ENCODE measurements around the gene GPC5. TPM values are rescaled to one million over a fixed set of nuclear protein-coding genes. Genes with fewer than 3 reads are reported as not detected.

Gene GPC5
- total RNA-seq, 3 donors from 2014 or later, result 0.13 to 0.16 TPM; not detected in 1

DNA sequence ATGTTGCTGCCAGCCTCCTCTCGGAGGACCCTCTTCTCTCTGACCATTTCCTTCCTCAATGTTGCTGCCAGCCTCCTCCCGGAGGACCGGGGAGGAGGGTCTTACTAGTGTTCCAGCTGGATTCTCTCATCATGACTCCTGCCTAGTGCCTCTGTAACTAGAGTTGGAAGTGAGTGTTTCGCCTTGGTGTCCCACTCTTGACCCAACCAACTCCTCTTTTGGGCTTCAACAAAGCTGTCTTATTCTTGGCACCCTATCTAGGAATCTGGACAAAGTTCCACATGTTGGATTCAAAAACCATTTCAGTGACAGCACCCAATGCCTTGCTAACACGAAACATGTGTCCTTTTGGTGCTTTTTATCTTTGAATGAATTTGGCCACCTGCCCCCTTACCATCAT is 165.4 kb downstream of the GPC5 start:
- H3K4me3 Mint-ChIP-seq, result no peak overlapping the region
- DNase-seq, result no peak
- H3K9me3 Mint-ChIP-seq, result no peaks in the 10 kb centered on the region
- no peaks in the 10 kb centered on the region for H3K36me3 Mint-ChIP-seq (ENCODE audit: insufficient read depth)
- no peaks in the 10 kb centered on the region for H3K27me3 Mint-ChIP-seq (ENCODE audit: low read depth)
- no peak for ATAC-seq
- H3K4me1 Mint-ChIP-seq (ENCODE audit: low read depth), result no peaks in the 10 kb centered on the region

DNA sequence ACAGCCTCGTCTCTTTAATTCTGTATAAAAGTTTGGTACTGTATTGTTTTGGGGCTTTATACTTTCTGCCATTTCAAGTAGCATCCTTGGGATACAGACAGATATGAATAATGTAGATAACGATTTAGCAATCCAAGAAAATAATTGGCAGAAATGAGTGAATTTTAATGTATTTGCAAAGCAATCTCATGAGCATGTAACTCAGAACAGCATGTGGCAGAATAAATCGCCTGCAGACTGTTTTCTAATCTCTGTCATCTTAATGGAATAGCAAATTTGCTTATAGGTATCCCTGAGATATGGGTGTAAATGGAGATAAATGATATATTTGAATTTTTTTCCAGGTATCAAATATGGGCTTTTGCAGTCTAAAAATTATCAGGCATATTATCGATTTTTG is 166.0 kb downstream of the GPC5 start:
- no peaks in the 10 kb centered on the region for H3K4me1 Mint-ChIP-seq (ENCODE audit: low read depth)
- H3K9me3 Mint-ChIP-seq, result no peaks in the 10 kb centered on the region
- no peak for DNase-seq
- ATAC-seq, result no peak
- no peak overlapping the region for H3K4me3 Mint-ChIP-seq
- H3K27me3 Mint-ChIP-seq (ENCODE audit: low read depth), result no peaks in the 10 kb centered on the region
- no peaks in the 10 kb centered on the region for H3K36me3 Mint-ChIP-seq (ENCODE audit: insufficient read depth)

DNA sequence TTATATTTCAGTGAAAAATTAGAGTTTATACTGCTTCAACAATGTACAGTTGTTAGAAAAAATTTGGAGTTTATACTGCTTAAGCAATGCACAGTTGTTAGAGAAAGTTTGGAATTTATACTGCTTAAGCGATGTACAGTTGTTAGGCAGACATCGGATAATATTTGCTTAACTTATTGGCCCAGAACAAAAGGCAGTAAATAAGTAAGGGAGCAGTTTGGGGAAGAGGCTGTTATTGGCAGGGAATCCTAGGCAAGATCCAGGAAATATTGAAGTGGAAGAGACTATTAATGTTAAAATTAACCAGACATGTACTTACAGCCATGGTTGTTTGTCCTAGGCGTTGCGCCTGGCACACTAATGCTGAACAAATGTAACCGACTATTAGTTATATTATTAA is 166.9 kb downstream of the GPC5 start:
- Mint-ChIP-seq H3K4me1 (ENCODE audit: low read depth) (no peaks in the 10 kb centered on the region), H3K27me3 (ENCODE audit: low read depth) (peaks cover 1% of the 10 kb centered on the region), H3K36me3 (ENCODE audit: insufficient read depth) (no peaks in the 10 kb centered on the region), H3K9me3 (no peaks in the 10 kb centered on the region), H3K4me3 (no peak overlapping the region)
- ATAC-seq (no peak), DNase-seq (no peak)

DNA sequence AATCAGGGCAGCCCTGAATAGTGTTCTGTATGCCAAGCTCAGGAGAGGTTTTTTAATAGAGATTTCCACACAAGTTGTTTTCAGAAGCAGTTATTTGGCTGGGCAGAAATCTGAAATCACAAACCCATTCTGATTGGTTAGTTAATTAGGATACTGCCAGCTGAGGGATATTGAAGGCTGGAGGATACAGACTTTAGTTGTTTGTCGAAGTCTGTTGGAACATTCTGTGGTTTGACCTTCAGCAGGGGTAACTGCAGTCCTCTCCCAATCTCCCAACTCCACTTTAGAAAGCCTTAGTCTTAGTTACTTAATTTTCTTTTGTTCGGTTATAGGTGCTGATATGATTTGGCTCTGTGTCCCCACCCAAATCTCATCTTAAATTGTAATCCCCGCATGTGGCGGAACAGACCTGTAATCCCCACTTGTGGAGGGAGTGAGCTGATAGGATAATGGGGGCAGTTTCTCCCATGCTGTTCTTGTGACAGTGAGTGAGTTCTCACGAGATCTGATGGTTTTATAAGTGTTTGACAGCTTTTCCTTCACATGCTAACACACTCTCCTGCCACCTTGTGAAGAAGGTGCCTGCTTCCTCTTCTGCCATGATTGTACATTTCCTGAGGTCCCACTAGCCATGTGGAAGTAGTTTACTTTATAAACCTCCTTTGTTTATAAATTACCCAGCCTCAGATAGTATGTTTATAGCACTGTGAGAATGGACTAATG is 169.2 kb downstream of the GPC5 start:
- DNase-seq (no peak), ATAC-seq (no peak)
- Mint-ChIP-seq H3K4me3 (no peak overlapping the region), H3K9me3 (no peaks in the 10 kb centered on the region), H3K36me3 (ENCODE audit: insufficient read depth) (no peaks in the 10 kb centered on the region), H3K27me3 (ENCODE audit: low read depth) (peaks cover 1% of the 10 kb centered on the region), H3K4me1 (ENCODE audit: low read depth) (no peaks in the 10 kb centered on the region)

DNA sequence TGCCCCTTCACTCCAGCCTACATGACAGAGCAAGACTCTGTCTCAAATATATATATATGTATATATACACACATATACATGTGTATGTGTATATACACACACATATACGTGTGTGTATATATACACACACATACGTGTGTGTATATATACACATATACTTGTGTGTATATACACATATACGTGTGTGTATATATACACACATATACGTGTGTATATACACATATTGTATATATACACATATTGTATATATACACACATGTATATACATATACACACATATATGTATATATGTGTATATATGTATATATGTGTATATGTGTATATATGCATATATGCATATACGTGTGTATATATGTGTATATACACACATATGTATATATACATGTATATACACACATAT is 173.3 kb downstream of the GPC5 start:
- H3K9me3 Mint-ChIP-seq, result peaks cover 4% of the 10 kb centered on the region
- no peak for DNase-seq
- peaks cover 1% of the 10 kb centered on the region for H3K27me3 Mint-ChIP-seq (ENCODE audit: low read depth)
- H3K36me3 Mint-ChIP-seq (ENCODE audit: insufficient read depth), result no peaks in the 10 kb centered on the region
- H3K4me3 Mint-ChIP-seq, result no peak overlapping the region
- H3K4me1 Mint-ChIP-seq (ENCODE audit: low read depth), result no peaks in the 10 kb centered on the region
- ATAC-seq, result no peak

DNA sequence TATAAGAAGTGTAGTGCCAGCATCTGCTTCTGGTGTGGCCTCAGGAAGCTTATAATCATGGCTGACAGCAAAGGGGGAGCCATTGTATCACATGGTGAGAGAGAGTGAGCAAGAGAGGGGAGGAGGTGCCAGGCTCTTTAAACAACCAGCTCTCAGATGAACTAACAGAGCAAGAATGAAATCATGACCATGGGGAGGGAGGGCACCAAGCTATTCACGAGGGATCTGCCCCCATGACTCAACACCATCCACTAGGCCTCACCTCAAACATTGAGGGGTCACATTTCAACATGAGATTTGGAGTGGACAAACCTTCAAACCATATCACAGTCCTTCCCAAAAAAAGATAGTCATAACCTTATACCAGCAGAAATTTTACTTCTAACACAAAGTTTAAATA is 174.0 kb downstream of the GPC5 start:
- Mint-ChIP-seq H3K36me3 (ENCODE audit: insufficient read depth) (no peaks in the 10 kb centered on the region), H3K27me3 (ENCODE audit: low read depth) (peaks cover 1% of the 10 kb centered on the region), H3K4me3 (no peak overlapping the region), H3K9me3 (peaks cover 4% of the 10 kb centered on the region), H3K4me1 (ENCODE audit: low read depth) (no peaks in the 10 kb centered on the region)
- no peak for DNase-seq
- ATAC-seq, result no peak

DNA sequence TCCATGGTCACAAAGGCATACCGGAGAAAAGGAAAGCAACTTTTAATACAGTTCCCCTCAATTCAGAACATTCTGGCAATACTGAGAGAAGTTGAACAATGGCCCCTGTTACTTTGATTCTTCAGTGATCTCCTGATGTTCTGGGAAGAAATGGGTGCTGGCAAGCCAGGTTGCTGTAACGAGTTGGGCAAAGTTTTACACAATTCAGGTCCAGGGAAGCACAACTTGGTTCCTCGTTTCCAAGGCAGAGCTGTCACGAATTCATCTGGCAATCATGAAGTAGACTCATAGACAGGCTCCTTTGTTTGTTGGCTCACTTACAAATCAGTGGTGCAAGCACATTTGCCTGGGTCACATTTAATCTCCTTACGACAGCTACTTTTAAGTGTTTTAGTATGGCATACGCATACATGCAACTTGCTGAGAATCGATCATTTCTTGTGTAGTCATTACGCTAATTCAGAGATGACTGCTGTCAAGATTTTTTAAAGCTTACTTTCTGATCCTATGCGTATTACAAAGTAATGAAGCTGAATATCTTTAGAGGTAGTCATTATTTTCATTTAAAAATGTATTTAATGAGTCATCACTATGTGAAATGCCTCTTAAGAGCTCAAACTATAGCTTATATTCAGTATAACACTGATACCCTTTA is 174.7 kb downstream of the GPC5 start:
- H3K9me3 Mint-ChIP-seq, result peaks cover 4% of the 10 kb centered on the region
- DNase-seq (no peak), ATAC-seq (no peak)
- H3K4me1 Mint-ChIP-seq (ENCODE audit: low read depth), result no peaks in the 10 kb centered on the region
- H3K4me3 Mint-ChIP-seq, result no peak overlapping the region
- H3K27me3 Mint-ChIP-seq (ENCODE audit: low read depth), result peaks cover 1% of the 10 kb centered on the region
- no peaks in the 10 kb centered on the region for H3K36me3 Mint-ChIP-seq (ENCODE audit: insufficient read depth)

DNA sequence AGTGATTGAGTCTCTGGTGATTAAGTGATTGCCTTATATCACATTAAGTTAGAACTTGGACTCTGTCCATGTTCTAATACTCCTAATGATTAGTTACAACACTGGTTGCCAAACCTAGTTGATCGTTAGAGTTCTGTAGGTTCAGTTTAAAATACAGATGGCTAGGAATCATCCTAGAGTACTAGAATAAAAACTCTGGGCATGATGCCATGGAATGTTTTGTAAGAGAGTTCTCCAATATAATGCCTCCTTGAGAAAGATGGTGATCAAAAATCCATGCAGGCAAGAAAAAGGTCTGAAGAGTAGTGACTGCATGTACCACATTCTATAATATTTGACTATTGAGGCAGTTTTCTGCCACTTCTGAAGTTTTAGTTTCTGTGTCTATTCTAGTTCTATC is 176.3 kb downstream of the GPC5 start:
- Mint-ChIP-seq H3K4me3 (no peak overlapping the region), H3K36me3 (ENCODE audit: insufficient read depth) (no peaks in the 10 kb centered on the region), H3K27me3 (ENCODE audit: low read depth) (peaks cover under 1% of the 10 kb centered on the region), H3K4me1 (ENCODE audit: low read depth) (no peaks in the 10 kb centered on the region), H3K9me3 (peaks cover 4% of the 10 kb centered on the region)
- no peak for ATAC-seq
- no peak for DNase-seq

DNA sequence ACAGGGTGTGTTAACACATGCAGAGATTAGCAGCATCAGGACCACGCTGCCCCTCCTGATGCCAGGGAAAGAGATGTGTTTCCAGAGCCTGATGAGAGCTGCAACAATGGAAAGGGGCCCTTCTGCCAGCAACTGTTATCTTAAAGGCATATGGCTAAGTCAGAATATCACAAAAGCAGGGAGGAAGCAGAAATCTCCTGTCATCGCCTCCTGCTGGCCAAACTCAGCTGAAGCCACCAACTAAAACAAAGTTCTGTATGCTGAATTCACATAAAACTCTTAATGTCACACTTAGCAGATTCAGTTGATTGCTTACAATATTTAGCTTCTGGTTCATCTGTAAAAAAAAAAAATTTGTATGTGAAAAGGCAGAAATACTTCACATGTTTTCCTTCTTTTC is 178.2 kb downstream of the GPC5 start:
- H3K36me3 Mint-ChIP-seq (ENCODE audit: insufficient read depth), result no peaks in the 10 kb centered on the region
- ATAC-seq (no peak), DNase-seq (no peak)
- H3K4me1 Mint-ChIP-seq (ENCODE audit: low read depth), result no peaks in the 10 kb centered on the region
- H3K4me3 Mint-ChIP-seq, result no peak overlapping the region
- H3K27me3 Mint-ChIP-seq (ENCODE audit: low read depth), result no peaks in the 10 kb centered on the region
- peaks cover 4% of the 10 kb centered on the region for H3K9me3 Mint-ChIP-seq

DNA sequence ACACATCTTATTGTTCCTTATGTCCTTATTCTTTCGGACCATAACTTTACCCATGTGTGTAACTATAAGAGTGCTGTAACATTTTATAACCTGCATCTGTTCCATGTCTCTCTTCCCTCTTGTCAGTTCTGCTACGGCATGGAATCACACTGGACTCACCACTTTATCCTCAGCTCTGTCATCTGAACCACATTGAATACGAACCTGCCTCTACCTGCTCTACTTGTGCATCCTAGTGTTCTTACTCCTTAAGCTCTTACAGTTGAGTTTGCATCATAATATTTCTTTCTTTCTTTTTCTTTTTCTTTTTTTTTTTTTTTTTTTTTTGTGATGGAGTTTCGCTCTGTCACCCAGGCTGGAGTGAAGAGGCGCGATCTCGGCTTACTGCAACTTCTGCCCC is 180.9 kb downstream of the GPC5 start:
- no peaks in the 10 kb centered on the region for H3K27me3 Mint-ChIP-seq (ENCODE audit: low read depth)
- no peaks in the 10 kb centered on the region for H3K4me1 Mint-ChIP-seq (ENCODE audit: low read depth)
- no peak for ATAC-seq
- H3K9me3 Mint-ChIP-seq, result no peaks in the 10 kb centered on the region
- H3K36me3 Mint-ChIP-seq (ENCODE audit: insufficient read depth), result no peaks in the 10 kb centered on the region
- no peak overlapping the region for H3K4me3 Mint-ChIP-seq
- DNase-seq, result no peak

DNA sequence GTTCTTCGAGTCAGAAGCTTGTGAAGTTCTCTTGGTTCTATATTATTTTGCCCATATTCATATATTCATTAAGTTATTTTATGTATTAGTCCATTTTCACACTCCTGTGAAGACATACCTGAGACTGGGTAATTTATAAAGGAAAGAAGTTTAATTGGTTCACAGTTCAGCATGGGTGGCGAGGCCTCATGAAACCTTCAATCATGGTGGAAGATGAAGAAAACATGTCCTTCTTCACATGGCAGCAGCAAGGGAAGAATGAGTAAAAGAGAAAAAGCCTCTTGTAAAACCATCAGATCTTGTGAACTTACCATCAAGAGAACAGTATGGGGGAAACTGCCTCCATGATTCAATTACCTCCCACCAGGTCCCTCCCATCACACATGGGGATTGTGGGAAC is 182.3 kb downstream of the GPC5 start:
- DNase-seq (no peak), ATAC-seq (no peak)
- no peaks in the 10 kb centered on the region for H3K36me3 Mint-ChIP-seq (ENCODE audit: insufficient read depth)
- H3K27me3 Mint-ChIP-seq (ENCODE audit: low read depth), result no peaks in the 10 kb centered on the region
- no peak overlapping the region for H3K4me3 Mint-ChIP-seq
- no peaks in the 10 kb centered on the region for H3K9me3 Mint-ChIP-seq
- H3K4me1 Mint-ChIP-seq (ENCODE audit: low read depth), result no peaks in the 10 kb centered on the region

DNA sequence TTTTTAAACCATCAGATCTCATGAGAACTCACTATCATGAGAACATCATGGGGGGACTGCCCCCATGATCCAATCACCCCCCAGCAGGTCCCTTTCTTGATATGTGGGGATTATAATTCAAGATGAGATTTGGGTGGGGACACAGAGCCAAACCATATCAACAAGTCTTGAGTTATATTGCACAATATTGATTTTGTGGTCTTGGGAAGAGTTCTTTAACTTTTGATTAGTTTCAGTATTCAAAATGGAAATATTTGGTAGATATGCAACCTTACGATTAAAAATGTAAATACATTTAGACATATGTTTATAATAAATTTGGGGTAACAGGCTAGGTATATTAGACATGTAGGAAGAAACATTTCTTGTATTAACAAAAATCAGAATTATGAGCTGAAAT is 188.2 kb downstream of the GPC5 start:
- H3K36me3 Mint-ChIP-seq (ENCODE audit: insufficient read depth), result no peaks in the 10 kb centered on the region
- DNase-seq (no peak), ATAC-seq (no peak)
- H3K27me3 Mint-ChIP-seq (ENCODE audit: low read depth), result no peaks in the 10 kb centered on the region
- H3K4me3 Mint-ChIP-seq, result no peak overlapping the region
- H3K4me1 Mint-ChIP-seq (ENCODE audit: low read depth), result no peaks in the 10 kb centered on the region
- peaks cover 9% of the 10 kb centered on the region for H3K9me3 Mint-ChIP-seq

DNA sequence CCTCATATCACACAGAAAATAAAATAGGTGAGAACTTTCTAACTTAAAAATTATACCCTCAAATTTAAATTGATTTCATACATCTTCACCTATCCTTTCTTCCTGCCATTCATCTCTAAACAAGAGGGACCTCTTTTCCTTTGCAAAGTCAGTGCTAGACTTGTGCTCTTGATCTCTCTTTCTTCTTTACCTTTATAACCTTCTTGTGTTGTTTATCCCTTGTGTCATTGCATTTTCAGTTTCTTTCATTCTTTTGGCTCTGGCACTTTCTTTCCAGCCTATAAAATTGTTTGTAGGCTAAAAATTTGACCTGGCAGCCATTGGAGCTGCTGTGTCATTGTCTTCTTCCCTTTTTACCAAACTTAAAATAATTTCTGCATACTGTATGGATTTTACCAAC is 190.1 kb downstream of the GPC5 start:
- no peak for DNase-seq
- no peaks in the 10 kb centered on the region for H3K4me1 Mint-ChIP-seq (ENCODE audit: low read depth)
- no peak overlapping the region for H3K4me3 Mint-ChIP-seq
- H3K27me3 Mint-ChIP-seq (ENCODE audit: low read depth), result no peaks in the 10 kb centered on the region
- ATAC-seq, result no peak
- peaks cover 9% of the 10 kb centered on the region for H3K9me3 Mint-ChIP-seq
- H3K36me3 Mint-ChIP-seq (ENCODE audit: insufficient read depth), result no peaks in the 10 kb centered on the region

DNA sequence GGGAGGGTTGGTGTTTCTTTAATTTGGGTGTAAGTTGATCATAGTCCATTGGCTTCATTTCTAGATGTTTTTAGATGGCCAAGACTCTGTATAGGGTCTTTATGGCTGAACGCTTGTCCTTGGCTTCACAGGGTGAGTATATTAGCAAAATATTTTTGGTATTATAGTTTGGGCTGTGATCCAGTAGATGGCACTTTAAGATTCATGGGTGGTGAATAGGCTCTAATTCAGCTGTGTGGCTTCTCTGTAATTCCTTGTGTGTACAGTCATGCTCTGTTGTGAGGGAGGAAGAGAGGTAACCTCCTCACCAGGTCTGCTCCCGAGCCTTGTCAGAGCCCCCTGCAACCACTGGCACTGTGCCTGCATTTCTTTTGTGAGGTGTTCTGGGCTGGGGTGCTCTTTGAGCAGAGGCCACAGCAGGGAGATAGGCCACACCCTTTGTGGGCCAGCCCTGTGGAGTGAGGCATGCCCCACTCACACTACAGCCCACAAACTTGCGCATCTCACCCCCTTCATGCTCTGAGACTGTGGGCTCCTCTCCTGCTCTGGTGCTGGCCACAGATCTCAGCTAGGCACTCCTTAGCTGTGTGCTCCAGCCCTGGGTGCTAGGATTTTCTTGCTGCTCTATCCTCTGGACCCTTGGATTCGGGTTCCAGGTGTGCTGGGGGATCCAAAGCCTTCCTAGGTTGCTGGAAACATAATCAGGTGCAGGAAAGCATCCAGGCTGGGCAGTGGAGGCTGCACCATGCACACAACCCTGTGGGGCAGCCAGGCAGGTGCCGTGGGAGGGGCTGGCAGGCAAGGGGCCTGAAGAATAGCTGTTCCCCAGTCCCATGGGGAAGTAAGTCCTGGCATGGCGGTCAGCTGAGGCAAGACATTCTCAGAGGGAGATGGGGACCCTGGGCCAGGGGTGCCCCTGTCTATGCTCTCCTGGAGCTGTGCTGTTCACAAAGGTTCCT is 193.9 kb downstream of the GPC5 start:
- H3K36me3 Mint-ChIP-seq (ENCODE audit: insufficient read depth), result no peaks in the 10 kb centered on the region
- no peak for ATAC-seq
- H3K27me3 Mint-ChIP-seq (ENCODE audit: low read depth), result no peaks in the 10 kb centered on the region
- no peak for DNase-seq
- H3K4me3 Mint-ChIP-seq, result no peak overlapping the region
- no peaks in the 10 kb centered on the region for H3K4me1 Mint-ChIP-seq (ENCODE audit: low read depth)
- peaks cover 12% of the 10 kb centered on the region for H3K9me3 Mint-ChIP-seq

Data from activated T-cell treated with anti-CD3 and anti-CD28 coated beads, Interleukin-2, amount 50 U/mL, for 4 hours (primary cell).